ENCODE data around the gene NOL6.
"Not testable (repeated sequence)": the region's sequence is repeated elsewhere in the genome, so short reads cannot be mapped to it uniquely, and the experiment has no call there.

The NOL6 gene

GRCh38 chr9:33473643-33474352, at the start of gene NOL6:
Gene NOL6 (minus strand): TSS chr9:33473924. CDS start chr9:33473842, 82 bp downstream.
- CTCF ChIA-PET: interaction anchor here (0.6 to 1.5 kb wide), 4 partner anchors 21 to 99 kb away, joined by 3 to 4 read pairs (median 3); no protein-coding TSS in a partner anchor
- peak; percentile 99 for DNase-seq (ENCODE audit: low spot score)
- TF ChIP-seq CTCF (conservative IDR thresholded peaks at IDR 0.05; ENCODE audit: low read depth): no peak
- peak within 1 kb of the TSS; percentile 66 for H3K27ac ChIP-seq
- POLR2A ChIA-PET (ENCODE audit: low non-redundant PET): interaction anchor here (0.5 to 1.1 kb wide), 3 partner anchors 14 to 188 kb away, joined by 3 to 4 read pairs (median 4); partner anchors contain the start of gene ANKRD18B

- CTCF ChIA-PET; H3K27ac ChIP-seq; POLR2A ChIA-PET (ENCODE audit: low non-redundant PET); DNase-seq (ENCODE audit: low spot score): not testable (repeated sequence)
These were observed 48.1 kb upstream of the NOL6 start for GRCh38 chr9:33521861-33522260.

- DNase-seq (ENCODE audit: low spot score): peak; percentile 81
- POLR2A ChIA-PET (ENCODE audit: low non-redundant PET): not testable (repeated sequence)
- CTCF ChIA-PET: interaction anchor here (0.9 to 1.1 kb wide), 2 partner anchors 29 to 51 kb away, joined by 3 read pairs; no protein-coding TSS in a partner anchor
- H3K27ac ChIP-seq: peak overlapping the region; percentile 84
These were observed 44.3 kb upstream of the NOL6 start for GRCh38 chr9:33517934-33518577.

GRCh38 chr9:33517373-33517772, 43.6 kb upstream of the NOL6 start:
- TF ChIP-seq CTCF (conservative IDR thresholded peaks at IDR 0.05; ENCODE audit: low read depth): peak; percentile 79
- DNase-seq (ENCODE audit: low spot score): peak; percentile 44
- CTCF ChIA-PET: interaction anchor here (0.6 to 1.1 kb wide), 6 partner anchors 12 to 1923 kb away, joined by 3 to 4 read pairs (median 3); no protein-coding TSS in a partner anchor
- POLR2A ChIA-PET (ENCODE audit: low non-redundant PET): no interaction called here
- peak overlapping the region; percentile 84 for H3K27ac ChIP-seq

GRCh38 chr9:33516397-33516796, 42.7 kb upstream of the NOL6 start:
- POLR2A ChIA-PET (ENCODE audit: low non-redundant PET); CTCF ChIA-PET; DNase-seq (ENCODE audit: low spot score): not testable (repeated sequence)
- peak overlapping the region; percentile 45; the same call in 1 of the 2 replicates for H3K27ac ChIP-seq

GRCh38 chr9:33515342-33515995, 41.7 kb upstream of the NOL6 start:
- DNase-seq (ENCODE audit: low spot score); POLR2A ChIA-PET (ENCODE audit: low non-redundant PET); CTCF ChIA-PET: not testable (repeated sequence)
- peak overlapping the region; percentile 75 for H3K27ac ChIP-seq

- H3K27ac ChIP-seq; DNase-seq (ENCODE audit: low spot score); POLR2A ChIA-PET (ENCODE audit: low non-redundant PET): not testable (repeated sequence)
- CTCF ChIA-PET: interaction anchor here (0.6 kb wide), 1 partner anchor 187 kb away, joined by 6 read pairs; no protein-coding TSS in a partner anchor
These were observed 38.8 kb upstream of the NOL6 start for GRCh38 chr9:33512535-33512934.

- POLR2A ChIA-PET (ENCODE audit: low non-redundant PET); DNase-seq (ENCODE audit: low spot score); CTCF ChIA-PET: not testable (repeated sequence)
- peak overlapping the region; percentile 75 for H3K27ac ChIP-seq
These were observed 37.4 kb upstream of the NOL6 start for GRCh38 chr9:33511184-33511517.

GRCh38 chr9:33510262-33511183, 36.8 kb upstream of the NOL6 start:
- DNase-seq (ENCODE audit: low spot score): peak; percentile 31
- ChIA-PET CTCF (interaction anchor here (0.7 kb wide), 2 partner anchors 9 to 22 kb away, joined by 3 read pairs; no protein-coding TSS in a partner anchor), POLR2A (ENCODE audit: low non-redundant PET) (no interaction called here)
- TF ChIP-seq CTCF (conservative IDR thresholded peaks at IDR 0.05; ENCODE audit: low read depth): no peak
- H3K27ac ChIP-seq: peak overlapping the region; percentile 75
